Activated T-helper 1 cell treated with anti-CD3 and anti-CD28 coated beads, Interleukin-12 subunit alpha, Interleukin-12 subunit beta, Interleukin-2, Interleukin-4 antibody, amounts not matched to agents 30 ng/mL and 10 ng/mL and 1 ng/mL, durations not matched to agents 14 hours and 24 hours and 36 hours (primary cell): Measurements from ENCODE around the gene ZNF573. TPM values are rescaled to one million over a fixed set of nuclear protein-coding genes. Genes with fewer than 3 reads are reported as not detected.
"Not testable (repeated sequence)": the region's sequence is repeated elsewhere in the genome, so short reads cannot be mapped to it uniquely, and the experiment has no call there.

Experiments
- DNase-seq: peaks from one replicate; pipeline ENCODE4 v3.0.0; 2021; ENCODE audit warnings: low spot score
- H3K27ac Mint-ChIP-seq: one replicate; pipeline ENCODE4 v1.8.0; 2021; ENCODE audit warnings: mild to moderate bottlenecking, mixed read lengths
- H3K27me3 Mint-ChIP-seq: one replicate; pipeline ENCODE4 v1.8.0; 2022; ENCODE audit warnings: mild to moderate bottlenecking, moderate library complexity, mixed read lengths; ENCODE audit not compliant: insufficient read depth
- H3K36me3 Mint-ChIP-seq: one replicate; pipeline ENCODE4 v1.8.0; 2021; ENCODE audit warnings: low read depth, mixed read lengths
- H3K4me1 Mint-ChIP-seq: one replicate; pipeline ENCODE4 v1.8.0; 2021; ENCODE audit warnings: low read depth, mixed read lengths
- H3K4me3 Mint-ChIP-seq: one replicate; pipeline ENCODE4 v1.8.0; 2021; ENCODE audit warnings: mild to moderate bottlenecking, moderate library complexity, mixed read lengths
- H3K9me3 Mint-ChIP-seq: one replicate; pipeline ENCODE4 v1.8.0; 2021; ENCODE audit warnings: mixed read lengths
- intact Hi-C: fragments of 100-400 bp; cut with micrococcal nuclease; formaldehyde crosslinking; loops from one replicate; pipeline ENCODE4 v1.15.1; 2024
- total RNA-seq: library from RNA; stranded (reverse); gene quantifications from 2 replicates; pipeline ENCODE4 v1.2.3, GENCODE V29; 2022

The ZNF573 gene
- 3.7 and 5.6 TPM in 2 replicates for total RNA-seq

- peak within 1 kb of the TSS; percentile 95 for H3K4me3 Mint-ChIP-seq
- peak; percentile 73 for DNase-seq
- peaks cover 36% of the 10 kb centered on the region for H3K9me3 Mint-ChIP-seq
- no peaks in the 10 kb centered on the region for H3K27me3 Mint-ChIP-seq
- peaks cover 15% of the 10 kb centered on the region for H3K4me1 Mint-ChIP-seq
- H3K27ac Mint-ChIP-seq = peak within 1 kb of the TSS; percentile 86
- peaks cover 18% of the 10 kb centered on the region for H3K36me3 Mint-ChIP-seq
- intact Hi-C loops = loop anchor here (1.0 to 5.0 kb wide), 9 partner anchors 60 to 1113 kb away; partner anchors contain the start of genes SIPA1L3, ZFP30, ZNF461 and ZNF527
These were observed at the start of gene ZNF573 for GRCh38 chr19:37779127-37780005. Gene ZNF573, minus strand, starts transcription at chr19:37779586. Its CDS starts 5,857 bp downstream, at chr19:37773729.

- Mint-ChIP-seq H3K4me3 (no peak overlapping the region), H3K27ac (no peak overlapping the region), H3K27me3 (no peaks in the 10 kb centered on the region), H3K36me3 (no peaks in the 10 kb centered on the region), H3K4me1 (no peaks in the 10 kb centered on the region), H3K9me3 (peaks cover 60% of the 10 kb centered on the region)
- intact Hi-C loops = no loop called here
- no peak for DNase-seq
These were observed 38.0 kb upstream of the ZNF573 start for GRCh38 chr19:37817180-37817981.

GRCh38 chr19:37815611-37816010 lies 36.2 kb upstream of the ZNF573 start:
- H3K27me3 Mint-ChIP-seq, H3K36me3 Mint-ChIP-seq: not testable (repeated sequence)

GRCh38 chr19:37813340-37813739 lies 34.0 kb upstream of the ZNF573 start:
- Mint-ChIP-seq H3K36me3 (no peaks in the 10 kb centered on the region), H3K27ac (no peak overlapping the region), H3K27me3 (no peaks in the 10 kb centered on the region)

More at GRCh38 chr19:37815611-37816010, 36.2 kb upstream of the ZNF573 start:
- H3K27ac Mint-ChIP-seq, H3K4me1 Mint-ChIP-seq, DNase-seq, intact Hi-C loops, H3K4me3 Mint-ChIP-seq: not testable (repeated sequence)
- H3K9me3 Mint-ChIP-seq = peaks cover 52% of the 10 kb centered on the region

GRCh38 chr19:37809366-37809765 lies 30.0 kb upstream of the ZNF573 start:
- no peaks in the 10 kb centered on the region for H3K4me1 Mint-ChIP-seq
- H3K27ac Mint-ChIP-seq = no peak overlapping the region
- H3K9me3 Mint-ChIP-seq = peaks cover 60% of the 10 kb centered on the region
- DNase-seq = no peak
- no peak overlapping the region for H3K4me3 Mint-ChIP-seq
- no peaks in the 10 kb centered on the region for H3K36me3 Mint-ChIP-seq
- H3K27me3 Mint-ChIP-seq = no peaks in the 10 kb centered on the region
- intact Hi-C loops = loop anchor here (10.0 kb wide), 1 partner anchor 55 kb away; no protein-coding TSS in a partner anchor

More at GRCh38 chr19:37813340-37813739, 34.0 kb upstream of the ZNF573 start:
- H3K9me3 Mint-ChIP-seq = peaks cover 45% of the 10 kb centered on the region
- no peak overlapping the region for H3K4me3 Mint-ChIP-seq
- intact Hi-C loops = no loop called here
- no peaks in the 10 kb centered on the region for H3K4me1 Mint-ChIP-seq
- DNase-seq = no peak

GRCh38 chr19:37803249-37803840 lies 24.0 kb upstream of the ZNF573 start:
- Mint-ChIP-seq H3K27me3 (no peaks in the 10 kb centered on the region), H3K36me3 (peaks cover 2% of the 10 kb centered on the region), H3K4me1 (no peaks in the 10 kb centered on the region), H3K4me3 (no peak overlapping the region), H3K27ac (no peak overlapping the region), H3K9me3 (peaks cover 79% of the 10 kb centered on the region)
- intact Hi-C loops = loop anchor here (10.0 kb wide), 1 partner anchor 49 kb away; no protein-coding TSS in a partner anchor
- no peak for DNase-seq

GRCh38 chr19:37790244-37790925 lies 11.0 kb upstream of the ZNF573 start:
- H3K9me3 Mint-ChIP-seq = peaks cover 58% of the 10 kb centered on the region
- H3K36me3 Mint-ChIP-seq = peaks cover 1% of the 10 kb centered on the region
- no peaks in the 10 kb centered on the region for H3K4me1 Mint-ChIP-seq
- no peaks in the 10 kb centered on the region for H3K27me3 Mint-ChIP-seq
- no peak for DNase-seq
- intact Hi-C loops = no loop called here
- no peak overlapping the region for H3K4me3 Mint-ChIP-seq
- no peak overlapping the region for H3K27ac Mint-ChIP-seq

GRCh38 chr19:37778613-37779126 lies 716 bp downstream of the ZNF573 start:
- intact Hi-C loops = loop anchor here (1.0 to 5.0 kb wide), 9 partner anchors 59 to 1112 kb away; partner anchors contain the start of genes SIPA1L3, ZFP30, ZNF461 and ZNF527
- peak overlapping the region; percentile 95 for H3K4me3 Mint-ChIP-seq
- H3K4me1 Mint-ChIP-seq = peaks cover 15% of the 10 kb centered on the region

GRCh38 chr19:37770985-37771384 lies 8.4 kb downstream of the ZNF573 start:
- H3K9me3 Mint-ChIP-seq = peaks cover 56% of the 10 kb centered on the region
- H3K4me3 Mint-ChIP-seq = no peak overlapping the region
- intact Hi-C loops = no loop called here
- H3K27me3 Mint-ChIP-seq = no peaks in the 10 kb centered on the region
- H3K27ac Mint-ChIP-seq = no peak overlapping the region
- H3K36me3 Mint-ChIP-seq = peaks cover 34% of the 10 kb centered on the region
- no peak for DNase-seq
- no peaks in the 10 kb centered on the region for H3K4me1 Mint-ChIP-seq

More at GRCh38 chr19:37778613-37779126, 716 bp downstream of the ZNF573 start:
- peaks cover 39% of the 10 kb centered on the region for H3K9me3 Mint-ChIP-seq
- H3K36me3 Mint-ChIP-seq = peaks cover 20% of the 10 kb centered on the region
- peak overlapping the region; percentile 86 for H3K27ac Mint-ChIP-seq
- no peaks in the 10 kb centered on the region for H3K27me3 Mint-ChIP-seq
- DNase-seq = no peak

GRCh38 chr19:37763488-37763887 lies 15.9 kb downstream of the ZNF573 start:
- no peak for DNase-seq
- H3K36me3 Mint-ChIP-seq = peaks cover 34% of the 10 kb centered on the region

GRCh38 chr19:37757683-37758082 lies 21.7 kb downstream of the ZNF573 start:
- not testable (repeated sequence) for H3K27me3 Mint-ChIP-seq, H3K4me3 Mint-ChIP-seq, DNase-seq, H3K27ac Mint-ChIP-seq, H3K4me1 Mint-ChIP-seq
- Mint-ChIP-seq H3K36me3 (peaks cover 21% of the 10 kb centered on the region), H3K9me3 (peaks cover 47% of the 10 kb centered on the region)
- intact Hi-C loops = loop anchor here (10.0 kb wide), 1 partner anchor 47 kb away; no protein-coding TSS in a partner anchor

More at GRCh38 chr19:37763488-37763887, 15.9 kb downstream of the ZNF573 start:
- Mint-ChIP-seq H3K27ac (no peak overlapping the region), H3K4me3 (no peak overlapping the region), H3K4me1 (no peaks in the 10 kb centered on the region), H3K9me3 (peaks cover 45% of the 10 kb centered on the region), H3K27me3 (no peaks in the 10 kb centered on the region)
- intact Hi-C loops = no loop called here

- H3K9me3 Mint-ChIP-seq = peaks cover 76% of the 10 kb centered on the region
- no peak for DNase-seq
- H3K4me1 Mint-ChIP-seq = no peaks in the 10 kb centered on the region
- no peak overlapping the region for H3K27ac Mint-ChIP-seq
- H3K27me3 Mint-ChIP-seq = no peaks in the 10 kb centered on the region
- H3K4me3 Mint-ChIP-seq = no peak overlapping the region
- peaks cover 16% of the 10 kb centered on the region for H3K36me3 Mint-ChIP-seq
- intact Hi-C loops = no loop called here
These were observed 41.0 kb downstream of the ZNF573 start for GRCh38 chr19:37738371-37738770.
